ENCODE measurements around the gene CDR2.

Gene CDR2

GRCh38 chr16:22314661-22315626, 59.5 kb downstream of the CDR2 start:
- no peak overlapping the region for H3K27ac ChIP-seq (ENCODE audit: low read depth, low read length)
- peaks cover 5% of the 10 kb centered on the region; the same call in 1 of the 2 replicates for H3K36me3 ChIP-seq (ENCODE audit: low read length)
- H3K9me3 ChIP-seq (ENCODE audit: insufficient read depth, low read length), result no peaks in the 10 kb centered on the region
- H3F3A ChIP-seq (ENCODE audit: insufficient read depth), result peaks cover 3% of the 10 kb centered on the region; the same call in 1 of the 2 replicates
- H3K27me3 ChIP-seq (ENCODE audit: low read length), result no peaks in the 10 kb centered on the region
- TF ChIP-seq CTCF (IDR thresholded peaks at IDR 0.05; ENCODE audit: insufficient read depth, low read length, poor library complexity, severe bottlenecking), result no peak
- H3K79me2 ChIP-seq (ENCODE audit: insufficient read depth, low read length), result no peaks in the 10 kb centered on the region
- H2AFZ ChIP-seq (ENCODE audit: low read depth, low read length, severe bottlenecking), result no peak overlapping the region
- no peak overlapping the region for H3K4me3 ChIP-seq (ENCODE audit: insufficient read depth, low read length, poor library complexity, severe bottlenecking)
- no peaks in the 10 kb centered on the region for H3K9me2 ChIP-seq (replicated peaks; ENCODE audit: insufficient read depth, low read length)
- H4K20me1 ChIP-seq (ENCODE audit: low read depth, low read length), result no peaks in the 10 kb centered on the region
- no peak overlapping the region for H3K9ac ChIP-seq (ENCODE audit: low read length)
- no peak overlapping the region for H3K4me2 ChIP-seq (ENCODE audit: low read depth, low read length, poor library complexity, severe bottlenecking)

GRCh38 chr16:22313876-22314470, 60.4 kb downstream of the CDR2 start:
- no peak overlapping the region for H2AFZ ChIP-seq (ENCODE audit: low read depth, low read length, severe bottlenecking)
- no peaks in the 10 kb centered on the region for H3K79me2 ChIP-seq (ENCODE audit: insufficient read depth, low read length)
- H3K4me3 ChIP-seq (ENCODE audit: insufficient read depth, low read length, poor library complexity, severe bottlenecking), result no peak overlapping the region
- H4K20me1 ChIP-seq (ENCODE audit: low read depth, low read length), result no peaks in the 10 kb centered on the region
- no peaks in the 10 kb centered on the region for H3K27me3 ChIP-seq (ENCODE audit: low read length)
- H3K27ac ChIP-seq (ENCODE audit: low read depth, low read length), result no peak overlapping the region
- peaks cover under 1% of the 10 kb centered on the region; the same call in 1 of the 2 replicates for H3K36me3 ChIP-seq (ENCODE audit: low read length)
- no peak overlapping the region for H3K9ac ChIP-seq (ENCODE audit: low read length)
- no peaks in the 10 kb centered on the region for H3K9me2 ChIP-seq (replicated peaks; ENCODE audit: insufficient read depth, low read length)
- TF ChIP-seq EZH2phosphoT487 (conservative IDR thresholded peaks at IDR 0.05; ENCODE audit: low read length) (no peak), CTCF (IDR thresholded peaks at IDR 0.05; ENCODE audit: insufficient read depth, low read length, poor library complexity, severe bottlenecking) (no peak)
- H3F3A ChIP-seq (ENCODE audit: insufficient read depth), result no peaks in the 10 kb centered on the region
- H3K4me2 ChIP-seq (ENCODE audit: low read depth, low read length, poor library complexity, severe bottlenecking), result no peak overlapping the region
- H3K9me3 ChIP-seq (ENCODE audit: insufficient read depth, low read length), result no peaks in the 10 kb centered on the region

GRCh38 chr16:22312897-22313781, 61.3 kb downstream of the CDR2 start:
- H3K9ac ChIP-seq (ENCODE audit: low read length), result no peak overlapping the region
- no peak overlapping the region for H3K4me2 ChIP-seq (ENCODE audit: low read depth, low read length, poor library complexity, severe bottlenecking)
- no peaks in the 10 kb centered on the region for H4K20me1 ChIP-seq (ENCODE audit: low read depth, low read length)
- H2AFZ ChIP-seq (ENCODE audit: low read depth, low read length, severe bottlenecking), result no peak overlapping the region
- no peaks in the 10 kb centered on the region for H3K27me3 ChIP-seq (ENCODE audit: low read length)
- TF ChIP-seq EZH2phosphoT487 (conservative IDR thresholded peaks at IDR 0.05; ENCODE audit: low read length), result no peak
- no peak for TF ChIP-seq CTCF (IDR thresholded peaks at IDR 0.05; ENCODE audit: insufficient read depth, low read length, poor library complexity, severe bottlenecking)
- no peaks in the 10 kb centered on the region for H3K36me3 ChIP-seq (ENCODE audit: low read length)
- no peaks in the 10 kb centered on the region for H3K9me3 ChIP-seq (ENCODE audit: insufficient read depth, low read length)
- H3F3A ChIP-seq (ENCODE audit: insufficient read depth), result no peaks in the 10 kb centered on the region
- H3K27ac ChIP-seq (ENCODE audit: low read depth, low read length), result no peak overlapping the region
- H3K9me2 ChIP-seq (replicated peaks; ENCODE audit: insufficient read depth, low read length), result no peaks in the 10 kb centered on the region
- H3K79me2 ChIP-seq (ENCODE audit: insufficient read depth, low read length), result no peaks in the 10 kb centered on the region
- H3K4me3 ChIP-seq (ENCODE audit: insufficient read depth, low read length, poor library complexity, severe bottlenecking), result no peak overlapping the region
